Activated CD4-positive, alpha-beta T cell treated with anti-CD3 and anti-CD28 coated beads for 48 hours (primary cell): Measurements from ENCODE around the gene BORA.
"Not testable (repeated sequence)": the region's sequence is repeated elsewhere in the genome, so short reads cannot be mapped to it uniquely, and the experiment has no call there.

Experiments
- DNase-seq: peaks from one replicate; pipeline ENCODE4 v3.0.0-alpha.2; 2020

BORA gene

GRCh38 chr13:72774019-72774418 is 46.3 kb downstream of the BORA start:
- no peak for DNase-seq

DNA sequence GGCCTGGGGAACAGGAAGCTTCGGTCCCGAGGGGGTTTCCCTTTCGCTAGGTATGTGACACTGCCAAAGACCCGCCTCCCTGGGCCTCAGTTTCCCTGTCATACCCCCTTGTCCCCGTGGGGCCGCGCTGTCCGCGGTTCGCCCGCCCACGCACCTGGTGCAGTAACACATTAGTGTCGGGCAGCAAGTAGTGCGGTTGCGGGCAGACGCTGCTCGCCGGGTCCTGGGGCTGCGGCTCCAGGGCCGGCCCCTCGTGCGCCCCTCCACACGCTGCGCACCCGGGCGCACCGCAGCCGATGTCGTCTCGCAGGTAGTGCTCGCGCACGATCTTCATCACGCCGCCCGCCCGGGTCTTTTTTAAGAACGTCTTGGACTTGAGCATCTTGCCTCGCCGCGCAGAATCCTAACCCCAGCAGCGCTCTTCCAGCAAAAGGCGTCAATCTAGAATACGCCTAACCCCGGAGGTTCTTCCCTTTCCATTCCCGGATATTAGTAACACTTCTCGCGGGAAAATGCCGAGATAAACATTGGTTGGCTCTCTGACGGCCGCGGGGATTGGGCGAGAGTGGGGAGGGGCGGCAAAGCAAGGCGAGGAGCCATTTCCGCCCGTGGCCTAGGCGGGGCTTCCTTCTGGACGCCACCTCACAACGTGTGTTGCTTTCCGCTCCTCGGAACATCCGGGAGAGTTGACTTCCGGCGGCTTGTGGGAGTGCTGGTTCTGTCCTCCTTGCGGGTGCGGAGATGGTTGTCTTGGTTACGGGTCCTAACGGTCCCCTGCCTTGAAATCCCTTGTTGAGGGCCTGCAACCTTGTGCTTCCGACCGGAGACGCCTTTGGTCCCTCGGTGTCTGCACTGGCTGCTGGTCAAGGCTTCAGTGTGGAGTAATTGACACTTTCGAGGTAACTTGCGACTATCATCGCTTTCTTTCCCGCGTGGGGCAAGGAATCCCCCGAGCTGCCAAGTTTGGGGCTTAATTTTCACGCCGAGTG is 54.0 kb downstream of the BORA start, which contains the start of the genes DIS3 and PIBF1:
TSS of gene DIS3 (minus strand) at position 450 of the 989 bp plus-strand sequence. CDS start at position 382, 68 bp downstream.
TSS of gene PIBF1 (plus strand) at position 683 of the 989 bp plus-strand sequence. CDS start 1,337 bp downstream, outside the sequence.
- DNase-seq, result peak; percentile 98

DNA sequence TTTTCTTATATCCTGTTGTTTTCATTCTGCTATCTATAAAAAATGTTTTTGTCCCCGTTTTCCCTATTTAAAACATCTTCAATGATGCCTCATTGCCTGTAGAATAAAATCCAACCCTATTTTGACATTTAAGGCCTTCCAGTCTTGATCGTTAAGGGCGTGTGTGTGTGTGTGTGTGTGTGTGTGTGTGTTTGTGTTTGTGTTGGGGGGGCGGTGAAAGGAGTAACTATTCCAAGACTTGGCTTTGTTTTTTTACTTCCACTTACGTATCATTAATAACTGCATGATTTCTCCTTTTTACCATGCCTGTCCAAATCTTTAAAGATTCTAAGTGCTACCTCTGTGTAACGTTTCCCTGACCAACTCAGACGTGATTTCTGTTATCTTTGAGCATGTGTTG is 55.0 kb downstream of the BORA start:
- DNase-seq, result no peak

DNA sequence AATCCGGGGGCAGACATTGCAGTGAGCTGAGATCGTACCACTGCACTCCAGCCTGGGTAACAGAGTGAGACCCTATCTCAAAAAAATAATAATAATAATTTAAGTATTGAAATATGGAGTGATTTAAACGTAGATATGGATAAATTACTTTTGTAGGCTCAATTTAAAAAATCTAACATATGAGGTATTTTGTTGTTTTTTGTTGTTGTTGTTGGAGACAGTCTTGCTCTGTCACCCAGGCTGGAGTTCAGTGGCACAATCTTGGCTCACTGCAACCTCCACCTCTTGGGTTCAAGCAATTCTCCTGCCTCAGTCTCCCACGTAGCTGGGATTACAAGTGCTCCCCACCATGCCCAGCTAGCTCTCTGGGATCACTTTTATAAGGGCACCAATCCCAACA is 57.0 kb downstream of the BORA start:
- DNase-seq, result not testable (repeated sequence)

DNA sequence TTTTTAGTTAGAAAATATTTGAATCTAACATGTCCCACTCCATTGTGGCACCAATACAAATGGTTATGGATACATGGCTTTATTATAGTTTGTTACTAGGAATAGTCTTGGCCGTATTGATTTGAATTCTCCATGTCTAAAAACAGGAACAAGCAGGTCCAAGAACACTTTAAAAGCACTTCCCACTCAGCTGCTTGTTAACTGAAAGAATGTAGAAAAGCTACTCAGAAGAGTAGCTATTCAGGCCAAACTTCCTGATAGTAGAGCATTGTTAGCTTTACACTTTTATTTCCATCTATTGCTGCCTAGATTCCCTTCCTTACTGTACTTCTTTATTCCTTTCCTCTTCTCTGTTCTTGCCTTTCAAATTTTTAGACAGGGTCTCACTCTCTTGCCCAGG is 61.1 kb downstream of the BORA start:
- no peak for DNase-seq

DNA sequence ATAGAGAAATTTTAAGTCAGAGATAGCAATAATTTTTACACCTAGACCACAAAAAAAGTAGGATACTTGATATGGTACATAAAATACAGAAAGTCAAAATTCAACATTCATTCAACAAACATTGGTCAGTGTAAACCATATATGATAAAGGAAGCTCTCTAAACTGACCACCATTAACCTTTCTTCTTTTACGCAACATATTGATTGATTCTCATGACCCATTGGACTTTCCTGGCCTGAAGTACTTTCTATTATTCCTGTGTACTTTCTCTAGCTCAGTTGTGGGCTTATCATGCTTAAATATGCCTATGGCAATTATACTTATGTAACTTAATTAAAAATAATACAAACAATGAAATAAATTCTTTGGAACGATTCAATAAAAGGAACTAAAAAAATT is 64.9 kb downstream of the BORA start:
- no peak for DNase-seq

DNA sequence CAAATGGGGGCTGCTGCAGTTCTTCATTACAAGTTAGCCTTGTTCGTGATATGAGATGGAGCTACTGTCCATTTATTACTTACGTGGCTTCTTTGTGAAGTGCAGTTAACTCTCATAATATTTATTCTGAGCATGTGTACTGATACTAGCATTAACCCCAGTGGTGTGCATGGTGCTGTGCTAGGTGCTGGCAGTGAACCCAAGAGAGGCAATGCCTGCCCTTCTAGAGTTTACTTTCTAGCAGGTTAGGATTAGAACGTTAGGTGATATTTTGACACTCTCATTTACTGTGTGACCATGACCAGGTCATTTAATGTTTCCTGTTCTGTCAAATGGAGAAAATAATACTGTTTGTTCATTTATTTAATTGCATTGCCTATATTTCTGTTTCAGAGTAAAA is 71.1 kb downstream of the BORA start:
- DNase-seq, result no peak

- DNase-seq, result no peak
Observed at GRCh38 chr13:72804301-72804700, 76.6 kb downstream of the BORA start.
